NOMO-1 (cell line): ENCODE data around the gene PDK2.

Experiments
- DNase-seq, 2 experiments: peaks; one replicate each; lab custom pipeline; 2025; ENCODE audit not compliant: unreplicated experiment in 2 of 2; lab: John Stamatoyannopoulos, UW

Gene PDK2

DNA sequence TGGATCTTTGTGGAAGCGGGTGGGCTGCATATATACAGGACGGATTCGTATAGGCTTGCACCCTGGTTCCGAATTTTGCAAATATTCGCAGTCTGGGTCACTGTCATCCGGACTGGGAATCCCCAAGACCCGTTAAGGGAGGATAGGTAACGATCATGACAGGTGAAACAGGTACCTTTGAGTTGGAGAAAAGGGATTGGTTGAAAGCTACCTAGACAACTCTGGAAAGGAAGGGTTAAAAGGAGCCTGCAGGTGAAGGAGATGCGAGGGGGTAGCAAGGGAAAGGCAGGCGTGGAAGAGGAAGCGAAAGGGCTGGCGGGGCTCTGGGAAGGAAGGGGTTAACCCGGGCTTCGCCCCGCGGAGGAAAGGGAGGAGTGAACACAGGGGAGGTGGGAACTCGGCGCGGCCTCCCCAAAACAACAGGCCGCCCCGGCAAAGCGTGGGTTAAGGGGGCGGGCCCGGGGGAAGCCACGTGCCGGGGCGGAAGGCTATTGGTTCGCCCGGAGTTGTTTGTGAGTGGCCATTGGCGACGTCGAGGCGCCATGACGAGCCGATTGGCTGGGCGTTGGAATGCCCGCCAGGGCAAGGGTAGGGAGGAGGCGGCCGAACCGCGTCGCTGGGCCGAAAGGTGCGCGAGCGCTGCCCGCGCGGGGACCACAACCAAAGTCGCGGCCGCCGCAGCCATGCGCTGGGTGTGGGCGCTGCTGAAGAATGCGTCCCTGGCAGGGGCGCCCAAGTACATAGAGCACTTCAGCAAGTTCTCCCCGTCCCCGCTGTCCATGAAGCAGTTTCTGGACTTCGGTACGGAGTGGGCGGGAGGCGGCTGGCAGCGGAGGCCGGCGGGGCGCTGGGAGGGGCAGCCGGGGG lies at the start of gene PDK2:
PDK2 (plus strand) TSS at position 599 of the 867 bp plus-strand sequence; CDS start at position 684, 85 bp downstream.
- peak; percentile 95 to 97 for DNase-seq

DNA sequence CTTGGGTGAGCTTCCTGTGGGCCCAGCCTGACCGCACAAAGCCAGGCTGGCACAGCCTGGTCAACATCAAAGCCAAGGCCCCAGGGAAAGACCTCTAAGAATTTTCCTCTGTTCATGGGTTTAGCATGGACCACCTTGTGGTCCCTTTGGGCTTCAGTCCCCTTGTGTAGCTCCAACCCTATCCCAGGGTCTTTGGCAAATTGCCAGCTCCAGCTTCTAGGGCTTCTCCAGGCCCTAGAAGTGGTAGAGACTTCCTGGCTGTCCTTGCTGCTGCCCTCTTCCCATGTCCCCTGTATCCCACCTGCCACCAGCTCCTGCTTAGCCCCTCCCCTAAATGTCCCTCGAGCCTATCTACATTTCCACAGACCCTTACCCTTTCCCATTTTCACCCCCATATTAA lies 49.0 kb upstream of the PDK2 start:
- DNase-seq, result no peak

DNA sequence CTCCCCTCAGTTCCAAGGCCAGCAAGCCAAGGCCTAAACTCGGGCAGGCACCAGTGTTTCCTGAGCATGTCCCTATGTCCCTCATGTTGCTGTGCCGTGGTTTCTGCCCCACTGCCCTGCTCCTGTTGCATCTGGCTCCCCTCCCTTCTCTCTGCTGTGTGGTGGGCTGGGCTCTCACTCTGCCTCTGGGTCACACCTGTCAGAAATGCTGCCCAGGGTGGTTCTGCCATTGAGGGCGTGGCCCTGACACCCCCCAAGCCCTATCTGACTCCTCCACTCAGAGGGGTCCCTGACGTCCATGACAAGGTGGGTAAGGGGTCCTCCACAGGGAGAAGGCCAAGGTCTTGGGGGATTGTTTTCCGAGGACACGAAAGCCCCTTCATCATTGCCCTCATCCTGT lies 48.5 kb upstream of the PDK2 start:
- no peak for DNase-seq

DNA sequence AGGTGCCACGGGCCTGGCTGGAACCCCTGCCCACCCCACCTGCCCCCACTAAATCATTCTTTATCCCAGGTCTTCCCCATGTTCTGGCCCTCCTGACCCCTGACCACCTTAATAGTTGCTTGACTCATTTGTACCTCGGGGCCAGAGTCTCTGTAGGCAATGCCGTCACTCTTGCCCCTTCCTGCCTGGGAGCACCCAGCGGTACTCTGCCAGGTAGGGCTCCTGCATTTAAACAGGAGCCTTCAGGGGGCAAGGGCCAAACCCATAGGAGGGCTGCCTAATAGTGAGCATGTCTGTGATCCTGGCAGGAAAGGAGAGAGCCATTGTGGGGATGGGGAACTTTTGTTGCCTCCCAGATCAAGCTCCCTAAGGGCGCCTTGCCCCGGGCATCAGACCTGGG lies 48.1 kb upstream of the PDK2 start:
- DNase-seq, result no peak

DNA sequence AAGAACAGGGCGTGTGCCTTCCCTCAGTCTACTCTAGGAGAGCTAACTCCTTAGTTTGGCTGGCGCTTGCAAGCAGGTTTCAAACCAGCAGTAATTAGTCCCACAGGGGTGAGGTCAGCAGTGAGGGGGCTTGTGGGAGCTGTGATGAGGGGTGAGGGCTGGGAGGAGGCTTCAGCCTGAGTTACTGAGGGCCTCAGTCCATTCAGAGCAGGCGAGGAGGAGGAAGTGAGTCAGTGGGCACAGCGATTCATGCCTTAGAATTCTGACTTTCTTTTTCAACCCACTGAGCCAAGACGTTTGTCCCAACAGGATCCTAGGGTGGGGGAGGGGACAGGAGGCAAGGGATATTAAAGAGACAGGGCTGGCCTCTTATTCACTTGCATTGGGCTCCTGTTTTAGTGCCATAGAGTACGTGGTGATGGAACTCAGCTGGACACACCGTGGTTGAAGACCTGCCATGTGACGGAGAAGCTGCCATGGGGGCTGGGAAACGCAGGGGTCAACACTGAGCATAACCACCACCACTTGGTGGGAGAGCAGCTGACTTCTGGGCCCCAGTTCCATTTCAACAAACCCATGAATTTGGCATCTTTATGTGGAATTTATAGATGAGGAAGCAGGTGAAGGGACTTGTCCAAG lies 47.5 kb upstream of the PDK2 start:
- no peak for DNase-seq

DNA sequence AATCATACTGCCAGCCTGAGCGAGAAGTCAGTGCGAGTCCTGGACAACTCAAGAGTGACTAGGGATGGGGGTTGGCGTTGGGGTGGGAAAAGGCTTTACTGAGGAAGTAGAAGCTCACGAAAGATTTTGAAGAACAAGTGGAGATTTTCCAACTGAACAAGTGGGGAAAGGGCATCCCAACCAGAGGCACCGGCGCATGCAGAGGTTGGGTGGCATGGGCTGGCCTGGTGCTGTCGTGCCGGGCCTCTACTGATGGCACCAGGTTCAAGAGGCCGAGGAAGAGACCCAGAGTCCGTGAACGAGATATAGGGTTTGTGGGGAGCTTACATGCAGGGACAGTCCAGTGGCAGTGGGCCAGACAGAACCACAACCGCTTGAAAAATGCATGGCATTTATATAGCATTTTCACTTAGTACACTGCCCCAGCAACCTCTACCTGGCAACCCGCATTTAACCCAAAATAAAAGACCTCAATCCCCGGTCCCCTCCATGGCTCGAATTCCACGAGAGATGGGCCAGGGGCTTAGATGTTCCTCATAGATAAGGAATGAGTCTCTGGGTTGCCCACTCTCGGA lies 46.9 kb upstream of the PDK2 start:
- no peak for DNase-seq

DNA sequence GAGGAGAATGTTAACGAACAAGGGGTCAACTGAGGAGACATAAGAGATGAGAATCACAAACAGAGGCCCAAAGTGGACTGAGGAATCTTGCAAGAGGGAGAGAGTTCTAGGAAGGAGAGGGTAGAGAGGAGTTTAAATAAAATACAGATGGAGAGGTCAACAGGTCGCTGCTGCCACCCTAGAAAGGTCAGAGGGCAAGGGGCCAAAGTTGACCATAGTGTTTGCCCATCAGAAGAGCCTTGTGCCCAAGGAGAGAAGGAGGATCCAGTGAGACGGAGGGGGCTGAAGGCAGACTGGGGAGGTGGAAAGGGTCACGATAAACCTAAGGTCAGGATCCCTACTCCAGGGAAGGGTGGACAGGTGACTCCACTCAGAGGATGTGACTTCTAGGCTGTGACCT lies 46.2 kb upstream of the PDK2 start:
- DNase-seq, result no peak

DNA sequence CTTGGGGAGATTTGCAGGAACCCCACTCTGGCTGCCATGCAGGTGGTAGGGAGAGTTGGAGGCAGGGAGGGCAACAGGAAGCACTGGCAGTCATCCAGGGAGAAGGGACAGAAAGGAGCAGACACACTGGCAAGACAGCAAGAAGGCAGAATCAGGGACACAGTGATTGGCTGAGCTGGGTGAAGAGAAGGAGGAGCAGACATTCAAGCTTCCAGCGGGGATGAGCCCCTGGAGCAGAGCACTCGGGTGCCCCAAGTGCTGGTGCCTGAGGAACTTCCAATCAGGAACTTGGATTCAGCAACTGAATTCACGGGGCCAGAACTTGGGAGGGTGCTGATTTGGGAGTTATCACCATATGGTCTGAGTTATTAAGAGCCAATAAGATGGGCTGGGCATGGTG lies 45.5 kb upstream of the PDK2 start:
- no peak for DNase-seq

DNA sequence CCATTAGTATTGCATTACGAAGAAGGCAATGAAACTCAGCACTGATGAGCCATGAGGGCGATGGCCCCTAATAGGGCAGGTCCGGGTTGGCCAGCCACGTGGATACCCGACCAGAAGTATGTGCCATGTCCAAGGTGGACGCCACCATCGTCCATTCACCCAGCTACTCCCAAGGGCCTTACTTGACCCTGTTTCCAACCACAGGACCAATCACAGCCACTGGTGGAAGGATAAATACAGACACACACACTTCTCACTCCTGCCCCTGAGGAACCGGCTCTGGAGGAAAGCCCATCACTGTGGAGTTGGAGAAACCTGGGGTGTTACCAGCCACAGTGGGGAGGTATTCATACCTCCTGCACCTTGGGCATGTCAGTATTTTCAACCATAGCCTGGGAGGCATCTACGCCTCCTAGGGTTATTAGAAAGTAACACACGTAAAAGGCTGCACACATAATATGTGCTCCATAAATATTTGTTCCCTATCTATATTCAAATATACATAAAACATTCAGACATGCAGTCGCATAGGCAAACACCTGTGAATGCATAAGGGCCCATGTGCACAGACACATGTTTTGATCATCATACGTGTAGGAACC lies 44.6 kb upstream of the PDK2 start:
- no peak for DNase-seq

DNA sequence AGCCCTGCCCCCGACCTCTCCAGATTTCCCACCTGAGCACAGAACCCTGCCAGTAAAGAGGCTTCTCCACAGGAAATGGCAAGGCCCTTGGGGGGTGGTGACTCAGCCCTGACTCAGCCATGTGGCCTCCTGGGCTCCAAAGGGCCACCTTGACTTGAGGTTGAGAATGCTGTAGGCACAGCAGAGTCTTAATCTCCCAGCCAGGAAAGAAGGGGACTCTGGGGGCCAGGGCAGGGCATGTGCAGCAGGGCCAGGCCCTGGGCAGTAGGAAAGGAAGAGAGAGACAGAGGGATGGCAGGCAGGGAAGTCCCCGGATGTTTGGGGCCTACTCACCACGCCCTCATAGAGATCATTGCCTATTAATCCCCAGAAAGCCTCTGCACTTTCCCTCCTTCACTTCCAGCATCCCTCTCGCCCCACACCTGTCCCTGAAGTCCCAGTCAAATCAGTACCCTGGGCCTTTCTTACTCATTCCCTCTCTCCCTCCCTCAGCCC lies 44.0 kb upstream of the PDK2 start:
- peak; percentile 30 to 54 for DNase-seq

DNA sequence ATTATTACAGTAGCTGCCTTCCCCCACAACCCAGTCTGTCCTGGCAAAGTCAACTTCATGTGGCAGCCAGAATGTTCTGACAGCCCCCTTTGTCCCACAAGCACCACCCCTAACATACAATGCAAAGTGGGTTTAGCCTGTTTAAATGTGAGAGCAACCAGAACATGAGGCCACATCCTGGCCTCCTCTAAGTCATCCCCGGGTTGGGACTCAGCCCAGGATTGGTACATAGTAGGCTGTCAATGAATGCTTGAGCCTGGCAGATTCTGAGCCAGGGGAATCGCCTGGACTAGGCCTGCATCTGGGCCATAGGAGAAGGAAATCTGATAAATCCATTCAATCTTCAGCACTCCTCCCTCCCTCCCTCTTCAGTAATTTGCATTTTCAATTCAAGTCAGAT lies 43.5 kb upstream of the PDK2 start:
- DNase-seq, result no peak

DNA sequence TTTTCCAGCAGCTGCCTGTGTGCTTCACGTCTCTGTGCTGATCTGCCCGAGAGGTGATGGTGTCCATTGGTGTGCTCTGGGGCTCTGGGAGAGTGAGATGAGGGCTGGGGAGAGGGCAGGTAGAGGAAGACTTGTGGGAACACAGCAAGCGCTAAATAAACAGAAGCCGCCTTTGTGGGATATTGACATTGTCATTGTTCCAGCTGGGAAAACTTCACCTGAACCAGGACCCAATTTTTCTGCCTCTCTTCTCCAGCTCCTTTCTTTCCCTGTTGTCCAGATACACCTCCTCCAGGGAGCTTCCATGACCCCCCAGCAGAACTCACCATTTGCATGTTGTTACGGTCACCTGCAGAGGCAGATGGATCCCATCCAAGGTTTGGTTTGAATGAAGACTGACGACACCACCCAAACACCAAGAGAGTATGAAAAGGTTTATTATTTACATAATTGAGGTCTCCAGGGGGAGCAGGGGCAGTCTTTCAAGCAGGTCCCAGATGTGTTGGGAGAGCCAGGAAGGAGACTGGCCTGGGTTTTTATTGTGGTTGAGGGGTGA lies 42.8 kb upstream of the PDK2 start:
- DNase-seq, result no peak

DNA sequence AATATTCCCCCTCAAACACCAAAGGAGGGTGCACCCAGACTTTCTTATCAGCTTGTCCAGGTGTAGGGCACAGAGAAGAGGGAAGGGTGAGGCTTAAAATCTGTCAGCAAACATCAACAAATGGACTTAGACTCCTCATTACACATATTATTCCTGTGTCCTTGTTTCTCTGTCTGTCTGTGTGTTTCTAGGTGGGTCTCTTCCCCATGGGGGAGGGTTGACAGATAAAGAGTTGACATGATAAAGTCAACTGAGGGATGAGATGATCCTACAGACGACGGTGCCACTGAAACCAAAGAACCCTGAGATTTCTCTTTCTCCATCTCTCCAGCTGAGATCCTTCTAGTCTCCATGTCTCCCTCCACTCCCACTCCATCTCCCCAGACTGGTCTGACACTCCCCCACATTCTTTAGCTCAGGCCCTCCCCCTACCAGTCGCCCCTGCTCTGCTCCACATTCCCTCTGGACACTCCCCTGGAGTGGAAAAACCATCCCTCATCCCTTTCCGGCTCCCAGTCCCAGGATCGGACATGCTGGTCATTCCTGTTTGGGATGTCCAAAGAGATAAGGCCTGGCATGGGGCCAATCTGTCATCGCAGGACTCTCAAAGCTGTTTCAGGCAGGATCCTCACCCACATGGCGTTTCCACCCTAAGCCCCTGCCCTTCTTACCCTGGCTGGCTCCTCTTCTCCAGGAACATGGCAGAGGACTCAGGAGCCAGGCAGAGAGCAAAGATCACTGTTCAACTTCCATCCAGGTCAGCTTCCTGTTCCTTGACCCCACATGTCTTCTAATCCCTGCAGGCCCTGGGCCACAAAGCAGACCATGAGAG lies 42.1 kb upstream of the PDK2 start:
- no peak for DNase-seq

DNA sequence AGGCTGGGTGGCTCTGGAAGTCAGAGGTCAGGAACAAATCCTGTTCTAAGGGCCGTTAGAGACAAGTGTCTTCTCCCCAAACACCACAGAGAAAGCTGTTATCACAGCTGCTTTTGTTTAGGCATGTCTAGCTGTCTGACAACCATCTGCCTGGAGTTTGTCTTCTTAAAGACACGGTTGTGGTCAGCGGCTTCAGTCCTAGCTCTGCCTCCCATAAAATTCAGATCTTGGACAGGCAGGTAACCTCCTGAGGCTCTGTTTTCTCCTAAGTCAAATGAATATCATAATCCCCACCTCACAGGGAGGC lies 41.5 kb upstream of the PDK2 start:
- no peak for DNase-seq

DNA sequence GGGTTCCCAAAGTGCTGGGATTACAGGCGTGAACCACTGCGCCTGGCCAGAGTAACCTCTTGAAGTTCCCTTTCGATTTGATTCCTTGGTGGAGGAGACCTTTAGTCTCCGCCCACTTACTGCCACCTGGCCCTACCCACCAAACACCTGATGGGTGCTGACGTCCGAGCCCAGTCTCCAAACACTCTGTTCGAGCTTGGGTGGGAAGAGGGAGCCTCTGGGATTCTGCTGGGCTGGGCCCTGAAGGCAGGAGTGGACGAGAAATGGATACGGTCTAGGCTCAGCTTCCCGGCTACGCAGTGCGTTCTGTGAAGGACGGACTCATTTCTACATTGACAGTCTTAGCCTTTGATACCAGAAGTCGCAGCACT lies 40.1 kb upstream of the PDK2 start:
- no peak for DNase-seq

DNA sequence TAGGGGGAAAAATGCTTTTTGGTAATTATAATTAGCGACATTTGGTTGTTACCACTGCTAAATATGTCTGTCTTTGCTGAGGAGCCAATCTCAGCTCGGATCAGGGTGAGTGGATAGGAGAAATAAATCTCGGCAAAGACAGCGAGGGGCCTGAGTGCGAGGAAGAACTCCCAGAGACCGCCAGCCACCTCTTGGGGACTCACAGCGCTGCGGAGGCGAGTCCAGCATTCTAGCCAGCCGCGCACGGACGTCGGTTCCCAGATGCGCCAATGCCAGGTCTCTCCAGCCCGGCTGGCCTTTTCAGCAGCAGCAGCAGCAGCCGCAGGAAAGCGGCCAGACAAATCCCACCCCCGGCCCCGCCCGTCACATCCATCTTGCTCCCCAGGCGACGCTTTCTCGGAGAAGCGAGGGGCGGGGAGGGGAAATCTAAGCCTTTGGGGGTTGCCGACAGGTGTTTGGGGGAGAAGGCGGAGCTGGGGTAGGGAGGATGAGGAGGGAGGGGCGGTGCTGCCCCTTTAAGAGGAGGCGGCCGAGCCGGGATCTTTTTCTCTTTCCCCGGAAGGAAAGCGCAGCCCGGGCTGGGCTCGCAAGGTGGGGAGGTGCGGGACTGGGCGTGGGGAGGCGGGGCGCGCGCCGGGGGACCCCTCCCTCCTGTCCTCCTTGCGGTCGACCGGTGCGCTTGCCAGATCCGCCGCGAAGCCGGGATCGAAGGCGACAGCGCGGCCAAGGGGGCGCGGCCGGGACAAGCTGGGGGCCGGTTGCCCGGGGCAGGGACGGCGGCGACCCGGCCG lies 39.5 kb upstream of the PDK2 start, which contains the start of gene ITGA3:
ITGA3 (plus strand) TSS at position 685 of the 791 bp plus-strand sequence. CDS start 330 bp downstream, outside the sequence.
- no peak for DNase-seq

DNA sequence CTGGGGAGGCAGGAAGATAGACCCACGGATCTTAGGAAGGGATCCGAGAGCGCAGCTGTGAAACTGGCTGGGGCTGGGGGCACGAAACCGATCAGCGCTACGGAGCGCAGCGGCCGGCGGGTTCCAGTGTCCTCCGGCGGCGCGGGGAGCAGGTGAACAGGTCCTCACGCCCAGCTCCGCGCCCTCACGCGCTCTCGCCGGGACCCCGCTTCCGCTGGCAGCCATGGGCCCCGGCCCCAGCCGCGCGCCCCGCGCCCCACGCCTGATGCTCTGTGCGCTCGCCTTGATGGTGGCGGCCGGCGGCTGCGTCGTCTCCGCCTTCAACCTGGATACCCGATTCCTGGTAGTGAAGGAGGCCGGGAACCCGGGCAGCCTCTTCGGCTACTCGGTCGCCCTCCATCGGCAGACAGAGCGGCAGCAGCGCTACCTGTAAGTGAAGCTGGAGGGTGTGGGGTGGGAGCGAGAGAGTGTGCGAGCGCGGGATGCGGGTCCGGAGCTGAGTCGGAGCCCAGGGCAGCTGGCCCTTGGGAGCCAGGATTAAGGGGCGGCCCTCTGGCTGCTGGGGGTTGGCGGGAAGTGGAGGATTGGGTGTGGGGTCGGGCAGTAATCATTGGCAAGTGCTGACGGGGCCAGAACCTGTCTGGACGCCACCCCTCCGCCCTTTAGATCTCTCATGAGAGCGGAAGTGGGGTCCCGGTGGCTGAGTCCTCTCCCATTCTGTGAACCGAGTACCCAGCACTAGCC lies 38.8 kb upstream of the PDK2 start:
- DNase-seq, result peak; percentile 43 to 64

DNA sequence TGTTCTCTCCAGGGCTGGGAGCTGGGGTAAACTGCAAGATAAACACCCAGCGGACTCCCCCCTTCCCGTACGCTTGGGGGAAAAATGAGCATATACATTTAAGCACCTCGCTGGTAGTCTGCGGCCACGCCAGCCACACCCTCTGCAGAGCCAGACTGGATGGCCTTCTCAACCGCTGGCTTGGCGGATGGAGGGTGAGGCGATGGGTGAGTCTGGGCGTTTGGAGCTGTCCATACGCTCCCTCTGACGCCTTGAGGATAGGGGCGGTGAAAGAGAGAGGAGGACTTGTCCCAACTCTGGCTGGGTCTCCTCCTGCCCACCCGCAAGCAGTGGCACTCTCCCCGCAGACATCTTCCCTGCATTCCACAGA lies 38.2 kb upstream of the PDK2 start:
- no peak for DNase-seq

DNA sequence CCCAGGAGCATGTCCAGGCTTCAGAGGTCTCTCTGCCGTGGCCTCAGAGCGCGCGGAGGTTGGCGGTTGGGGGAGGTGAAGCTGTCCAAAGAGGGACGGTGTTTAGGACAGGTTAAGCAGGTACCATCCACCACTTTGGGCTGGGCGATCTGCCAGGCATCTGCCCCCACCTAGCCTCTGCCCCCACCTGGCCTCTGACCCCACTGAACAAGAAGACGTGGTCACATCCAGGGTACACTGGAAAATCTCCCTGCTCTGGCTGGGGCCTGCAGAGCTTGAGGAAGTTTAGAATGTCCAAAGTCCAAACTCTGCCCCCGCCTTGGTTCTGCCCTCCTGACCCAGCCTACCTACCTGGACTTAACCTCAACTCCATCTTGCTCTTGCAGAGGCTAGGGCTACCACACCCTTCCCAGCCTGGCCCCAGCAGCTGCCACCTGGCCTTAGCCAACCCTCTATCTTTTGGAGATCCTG lies 37.6 kb upstream of the PDK2 start:
- no peak for DNase-seq
